ENCODE results near the gene WDR27.

The WDR27 gene

DNA sequence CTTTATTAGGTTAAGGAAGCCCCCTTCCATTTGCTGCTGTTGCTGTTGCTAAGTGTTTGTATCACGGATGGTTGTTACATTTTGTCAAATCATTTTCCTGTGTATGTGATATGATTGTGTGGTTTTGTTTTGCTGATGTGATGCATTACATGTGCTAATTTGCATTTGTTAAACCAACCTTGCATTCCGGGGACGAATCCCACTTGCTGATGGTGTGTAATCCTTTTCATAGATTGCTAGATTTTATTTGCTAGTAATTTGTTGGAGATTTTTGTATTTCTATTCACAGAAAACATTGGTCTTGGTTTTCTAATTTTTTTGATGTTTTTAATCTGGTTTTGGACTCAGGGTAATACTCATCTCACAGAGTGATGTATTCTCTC is 167.8 kb downstream of the WDR27 start:
- TF ChIP-seq, protein P1, sequence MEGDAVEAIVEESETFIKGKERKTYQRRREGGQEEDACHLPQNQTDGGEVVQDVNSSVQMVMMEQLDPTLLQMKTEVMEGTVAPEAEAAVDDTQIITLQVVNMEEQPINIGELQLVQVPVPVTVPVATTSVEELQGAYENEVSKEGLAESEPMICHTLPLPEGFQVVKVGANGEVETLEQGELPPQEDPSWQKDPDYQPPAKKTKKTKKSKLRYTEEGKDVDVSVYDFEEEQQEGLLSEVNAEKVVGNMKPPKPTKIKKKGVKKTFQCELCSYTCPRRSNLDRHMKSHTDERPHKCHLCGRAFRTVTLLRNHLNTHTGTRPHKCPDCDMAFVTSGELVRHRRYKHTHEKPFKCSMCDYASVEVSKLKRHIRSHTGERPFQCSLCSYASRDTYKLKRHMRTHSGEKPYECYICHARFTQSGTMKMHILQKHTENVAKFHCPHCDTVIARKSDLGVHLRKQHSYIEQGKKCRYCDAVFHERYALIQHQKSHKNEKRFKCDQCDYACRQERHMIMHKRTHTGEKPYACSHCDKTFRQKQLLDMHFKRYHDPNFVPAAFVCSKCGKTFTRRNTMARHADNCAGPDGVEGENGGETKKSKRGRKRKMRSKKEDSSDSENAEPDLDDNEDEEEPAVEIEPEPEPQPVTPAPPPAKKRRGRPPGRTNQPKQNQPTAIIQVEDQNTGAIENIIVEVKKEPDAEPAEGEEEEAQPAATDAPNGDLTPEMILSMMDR (IDR thresholded peaks at IDR 0.05): no peak
- no peak overlapping the region for H3K4me3 Mint-ChIP-seq
- peaks cover 54% of the 10 kb centered on the region for H3K9me3 Mint-ChIP-seq
- peaks cover 59% of the 10 kb centered on the region for H3K36me3 Mint-ChIP-seq (ENCODE audit: low read depth)
- no peak overlapping the region for H3K27ac Mint-ChIP-seq
- no peak for DNase-seq
- peaks cover 6% of the 10 kb centered on the region for H3K4me1 Mint-ChIP-seq
- H3K27me3 Mint-ChIP-seq (ENCODE audit: low read depth, poor library complexity): no peaks in the 10 kb centered on the region

DNA sequence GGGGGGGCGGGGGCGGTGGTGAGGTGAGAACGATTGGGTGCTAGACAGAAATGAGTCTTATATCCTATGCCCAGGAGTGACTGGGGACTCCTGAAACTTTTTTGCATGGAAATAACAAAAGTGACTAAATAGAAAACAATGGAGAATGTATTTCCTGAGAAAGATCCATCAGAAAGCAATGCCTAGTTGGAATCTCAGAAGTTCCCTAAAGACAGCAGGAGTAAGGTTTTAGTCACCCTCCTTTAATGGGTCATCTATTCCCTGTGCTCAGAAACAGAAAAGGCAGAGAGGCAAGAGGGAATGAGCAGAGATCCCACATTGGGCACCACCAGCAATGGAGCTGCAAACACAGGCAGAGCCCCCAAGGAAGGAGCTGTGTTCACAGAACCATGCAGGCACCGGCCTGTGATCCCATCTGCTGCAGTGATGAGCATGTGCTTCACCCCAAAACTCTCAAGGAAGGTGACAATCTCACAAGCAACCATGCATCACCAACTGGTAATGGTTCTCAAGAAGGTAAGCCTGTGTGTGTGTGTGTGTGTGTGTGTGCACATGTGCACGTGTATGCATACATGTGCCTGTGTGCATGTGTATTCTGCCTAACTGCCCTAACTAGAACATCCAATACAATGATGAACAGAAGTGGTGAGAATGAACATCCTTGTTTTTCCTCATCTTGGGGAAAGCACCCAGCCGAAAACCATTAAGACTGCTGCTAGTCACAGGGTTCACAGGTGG is 168.4 kb downstream of the WDR27 start:
- DNase-seq: no peak
- H3K27ac Mint-ChIP-seq: no peak overlapping the region
- no peak overlapping the region for H3K4me3 Mint-ChIP-seq
- no peaks in the 10 kb centered on the region for H3K27me3 Mint-ChIP-seq (ENCODE audit: low read depth, poor library complexity)
- H3K36me3 Mint-ChIP-seq (ENCODE audit: low read depth): peaks cover 53% of the 10 kb centered on the region
- TF ChIP-seq, protein P1 (IDR thresholded peaks at IDR 0.05): no peak
- H3K4me1 Mint-ChIP-seq: peaks cover 6% of the 10 kb centered on the region
- peaks cover 52% of the 10 kb centered on the region for H3K9me3 Mint-ChIP-seq

DNA sequence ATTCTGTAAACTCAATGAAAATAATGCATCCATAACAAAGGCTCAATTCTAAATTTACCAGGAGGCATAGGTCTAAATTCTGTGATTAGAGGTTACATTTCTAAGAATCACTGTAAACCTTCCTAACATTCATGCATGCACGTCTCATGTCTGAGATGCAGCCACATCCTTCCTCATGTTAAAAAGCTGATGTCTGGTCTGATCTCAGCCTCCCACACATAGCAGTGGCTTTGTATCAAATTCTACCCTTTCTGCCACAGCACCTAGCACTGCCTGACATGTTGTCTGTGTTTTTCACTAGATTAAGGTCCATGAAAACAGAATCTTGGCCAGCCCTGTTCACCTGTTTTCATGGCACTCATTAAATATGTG is 171.1 kb downstream of the WDR27 start:
- Mint-ChIP-seq H3K9me3 (peaks cover 31% of the 10 kb centered on the region), H3K36me3 (ENCODE audit: low read depth) (peaks cover 30% of the 10 kb centered on the region), H3K27ac (peak overlapping the region; percentile 67), H3K4me1 (peaks cover 6% of the 10 kb centered on the region), H3K4me3 (no peak overlapping the region), H3K27me3 (ENCODE audit: low read depth, poor library complexity) (no peaks in the 10 kb centered on the region)
- TF ChIP-seq, protein P1 (IDR thresholded peaks at IDR 0.05): no peak
- no peak for DNase-seq

DNA sequence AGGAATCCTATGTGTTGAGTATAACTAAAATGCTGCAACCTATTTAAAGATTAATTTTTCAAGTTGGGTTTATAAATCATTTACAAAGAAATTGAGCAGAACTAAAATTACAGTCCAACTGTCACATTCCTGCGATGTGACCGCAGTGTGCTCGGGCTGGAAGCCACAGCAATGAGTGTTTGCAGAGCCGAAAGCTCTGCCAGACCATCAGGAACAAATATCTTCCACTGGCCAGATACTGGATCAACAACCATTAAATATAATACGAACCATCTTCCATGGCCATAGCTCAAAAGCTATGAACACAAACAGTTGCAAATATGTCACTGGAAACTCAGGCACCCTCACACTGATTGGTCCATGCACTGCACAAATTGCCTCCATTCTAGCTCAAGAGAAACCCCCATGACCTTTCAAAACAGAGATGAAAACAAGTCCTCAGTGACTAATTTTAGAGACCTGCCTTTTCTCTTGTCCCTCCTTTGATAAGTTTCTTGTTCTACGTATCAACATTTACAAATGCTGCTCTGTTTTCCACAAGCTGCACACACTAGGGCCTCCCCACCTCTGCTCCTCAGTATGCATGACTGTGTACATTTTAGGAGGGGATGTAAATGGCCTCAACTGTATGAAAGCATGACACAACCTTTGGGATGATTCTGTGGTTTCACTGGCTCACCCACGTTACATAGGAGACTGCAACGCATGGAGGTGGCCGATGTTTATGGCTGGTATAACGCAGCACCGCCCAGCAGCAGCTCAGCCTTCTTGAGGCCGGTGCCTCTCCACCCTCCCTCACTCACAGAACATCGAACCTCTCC is 171.7 kb downstream of the WDR27 start:
- Mint-ChIP-seq H3K27ac (peak overlapping the region; percentile 67), H3K36me3 (ENCODE audit: low read depth) (peaks cover 28% of the 10 kb centered on the region), H3K4me3 (no peak overlapping the region), H3K4me1 (peaks cover 6% of the 10 kb centered on the region), H3K27me3 (ENCODE audit: low read depth, poor library complexity) (no peaks in the 10 kb centered on the region), H3K9me3 (peaks cover 27% of the 10 kb centered on the region)
- TF ChIP-seq, protein P1 (IDR thresholded peaks at IDR 0.05): no peak
- no peak for DNase-seq

DNA sequence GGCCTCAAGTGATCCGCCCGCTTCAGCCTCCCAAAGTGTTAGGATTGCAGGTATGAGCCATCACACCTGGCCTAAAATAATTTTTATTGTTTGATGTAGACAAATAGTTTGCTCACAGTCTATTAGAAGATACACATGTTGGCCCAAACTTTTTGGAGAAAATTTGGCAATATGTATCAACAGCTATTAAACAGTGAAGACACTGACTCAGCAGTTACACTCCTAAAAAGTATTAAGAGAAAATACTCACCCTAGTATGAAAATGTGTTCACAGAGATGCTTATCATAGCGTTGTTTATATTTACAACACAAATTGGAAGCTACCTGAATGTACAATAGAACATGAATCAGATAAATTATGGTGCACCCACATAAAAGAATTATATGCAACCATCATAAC is 173.1 kb downstream of the WDR27 start:
- H3K4me1 Mint-ChIP-seq: peaks cover 6% of the 10 kb centered on the region
- H3K27ac Mint-ChIP-seq: no peak overlapping the region
- TF ChIP-seq, protein P1 (IDR thresholded peaks at IDR 0.05): no peak
- H3K9me3 Mint-ChIP-seq: peaks cover 14% of the 10 kb centered on the region
- no peaks in the 10 kb centered on the region for H3K27me3 Mint-ChIP-seq (ENCODE audit: low read depth, poor library complexity)
- H3K36me3 Mint-ChIP-seq (ENCODE audit: low read depth): peaks cover 24% of the 10 kb centered on the region
- no peak for DNase-seq
- no peak overlapping the region for H3K4me3 Mint-ChIP-seq

Measured in nephron progenitor cell (in vitro differentiated cells).